HG03565 (cell line): Measurements from ENCODE around the gene RIPOR1.

Experiments
- ATAC-seq: cut with Tn5 transposase; IDR thresholded peaks from one replicate; pipeline ENCODE4 v1.9.1; 2021; ENCODE audit warnings: mild to moderate bottlenecking, moderate library complexity; ENCODE audit not compliant: unreplicated experiment

Gene RIPOR1

DNA sequence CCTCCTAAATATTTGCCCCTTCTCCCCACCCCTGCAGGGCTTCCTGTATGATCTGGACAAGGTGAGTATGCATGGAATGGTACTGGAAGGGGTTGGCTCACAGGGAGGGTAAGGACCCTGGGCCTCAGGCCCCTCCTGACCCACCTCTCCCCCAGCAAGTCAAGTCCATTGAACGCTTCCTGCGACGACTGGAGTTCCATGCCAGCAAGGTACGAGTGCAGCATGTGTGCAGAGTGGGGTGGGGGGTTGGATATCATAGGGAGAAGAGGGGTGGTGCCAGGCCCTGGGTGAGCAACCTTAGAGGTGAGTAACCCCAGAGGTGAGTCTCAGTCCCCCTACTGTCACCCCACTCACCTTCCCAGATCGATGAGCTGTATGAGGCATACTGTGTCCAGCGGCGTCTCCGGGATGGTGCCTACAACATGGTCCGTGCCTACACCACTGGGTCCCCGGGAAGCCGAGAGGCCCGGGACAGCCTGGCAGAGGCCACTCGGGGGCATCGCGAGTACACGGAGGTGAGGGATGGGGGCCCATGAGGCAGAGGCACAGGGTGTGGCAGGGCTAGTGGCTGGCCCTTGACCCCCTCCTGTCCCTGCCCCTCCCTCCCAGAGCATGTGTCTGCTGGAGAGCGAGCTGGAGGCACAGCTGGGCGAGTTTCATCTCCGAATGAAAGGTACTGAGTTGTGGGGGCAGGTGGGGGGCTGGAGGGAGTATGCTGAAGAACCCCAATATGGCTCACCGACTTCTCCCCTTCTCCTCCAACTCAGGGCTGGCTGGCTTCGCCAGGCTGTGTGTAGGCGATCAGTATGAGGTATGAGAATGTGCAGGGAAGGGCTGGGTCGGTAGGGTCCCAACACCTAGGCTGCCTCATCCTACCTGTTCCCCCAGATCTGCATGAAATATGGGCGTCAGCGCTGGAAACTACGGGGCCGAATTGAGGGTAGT lies 11.3 kb downstream of the RIPOR1 start:
- no peak for ATAC-seq

DNA sequence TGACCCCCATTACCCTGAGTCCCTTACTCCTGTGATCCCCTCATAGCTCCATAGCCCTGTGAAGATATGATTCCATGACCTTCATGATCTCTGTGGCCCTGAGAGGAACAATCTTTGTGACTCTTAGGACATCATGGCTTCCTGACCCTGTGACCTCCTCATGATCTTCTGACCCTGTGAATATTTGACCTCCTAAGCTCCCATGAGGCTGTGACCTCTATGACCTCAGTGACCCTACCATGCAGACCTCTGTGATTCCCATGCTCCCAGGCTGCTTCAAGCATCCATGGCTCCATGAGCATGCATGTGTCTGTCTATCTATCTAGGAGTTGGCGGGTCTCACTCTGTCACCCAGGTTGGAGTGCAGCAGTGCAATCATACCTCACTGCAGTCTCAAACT lies 12.1 kb downstream of the RIPOR1 start:
- ATAC-seq = no peak

DNA sequence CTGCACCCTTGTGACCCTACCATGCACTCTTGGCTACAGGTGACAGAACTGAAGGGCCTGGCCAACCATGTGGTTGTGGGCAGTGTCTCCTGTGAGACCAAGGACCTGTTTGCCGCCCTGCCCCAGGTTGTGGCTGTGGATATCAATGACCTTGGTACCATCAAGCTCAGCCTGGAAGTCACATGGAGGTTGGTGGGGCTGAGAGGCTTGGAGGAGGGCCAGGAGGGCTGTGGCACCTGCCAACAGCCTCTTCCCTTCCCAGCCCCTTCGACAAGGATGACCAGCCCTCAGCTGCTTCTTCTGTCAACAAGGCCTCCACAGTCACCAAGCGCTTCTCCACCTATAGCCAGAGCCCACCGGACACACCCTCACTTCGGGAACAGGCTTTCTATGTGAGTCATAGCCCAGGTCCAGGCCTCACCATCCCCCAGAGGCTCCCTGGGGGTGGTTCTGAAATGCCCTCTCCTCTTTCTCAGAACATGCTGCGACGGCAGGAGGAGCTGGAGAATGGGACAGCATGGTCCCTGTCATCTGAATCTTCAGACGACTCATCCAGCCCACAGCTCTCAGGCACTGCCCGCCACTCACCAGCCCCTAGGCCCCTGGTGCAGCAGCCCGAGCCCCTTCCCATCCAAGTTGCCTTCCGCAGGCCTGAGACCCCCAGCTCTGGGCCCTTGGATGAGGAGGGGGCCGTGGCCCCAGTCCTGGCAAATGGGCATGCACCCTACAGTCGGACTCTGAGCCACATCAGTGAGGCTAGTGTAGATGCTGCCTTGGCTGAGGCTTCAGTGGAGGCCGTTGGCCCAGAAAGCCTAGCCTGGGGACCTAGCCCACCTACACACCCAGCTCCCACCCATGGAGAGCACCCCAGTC lies 13.0 kb downstream of the RIPOR1 start:
- ATAC-seq = no peak

DNA sequence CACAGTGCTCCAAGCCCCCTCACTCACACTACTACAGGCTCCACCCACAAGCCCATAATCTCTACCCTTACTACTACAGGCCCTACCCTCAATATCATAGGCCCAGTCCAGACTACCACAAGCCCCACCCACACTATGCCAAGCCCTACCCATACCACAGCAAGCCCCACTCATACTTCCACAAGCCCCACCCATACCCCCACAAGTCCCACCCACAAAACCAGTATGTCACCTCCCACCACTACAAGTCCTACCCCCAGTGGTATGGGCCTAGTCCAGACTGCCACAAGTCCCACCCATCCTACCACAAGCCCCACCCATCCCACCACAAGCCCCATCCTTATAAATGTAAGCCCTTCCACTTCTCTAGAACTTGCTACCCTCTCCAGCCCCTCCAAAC lies 13.8 kb downstream of the RIPOR1 start:
- peak; percentile 38 for ATAC-seq

DNA sequence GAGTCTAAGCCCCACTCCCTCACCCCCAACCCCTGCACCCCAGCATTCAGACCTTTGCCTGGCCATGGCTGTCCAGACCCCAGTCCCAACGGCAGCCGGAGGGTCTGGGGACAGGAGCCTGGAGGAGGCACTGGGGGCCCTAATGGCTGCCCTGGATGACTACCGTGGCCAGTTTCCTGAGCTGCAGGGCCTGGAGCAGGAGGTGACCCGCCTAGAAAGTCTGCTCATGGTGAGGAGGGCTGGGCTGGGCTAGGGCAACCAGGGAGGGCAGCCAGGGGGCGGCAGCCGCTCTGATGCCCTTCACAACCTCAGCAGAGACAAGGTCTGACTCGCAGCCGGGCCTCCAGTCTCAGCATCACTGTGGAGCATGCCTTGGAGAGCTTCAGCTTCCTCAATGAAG lies 14.4 kb downstream of the RIPOR1 start:
- ATAC-seq = no peak

DNA sequence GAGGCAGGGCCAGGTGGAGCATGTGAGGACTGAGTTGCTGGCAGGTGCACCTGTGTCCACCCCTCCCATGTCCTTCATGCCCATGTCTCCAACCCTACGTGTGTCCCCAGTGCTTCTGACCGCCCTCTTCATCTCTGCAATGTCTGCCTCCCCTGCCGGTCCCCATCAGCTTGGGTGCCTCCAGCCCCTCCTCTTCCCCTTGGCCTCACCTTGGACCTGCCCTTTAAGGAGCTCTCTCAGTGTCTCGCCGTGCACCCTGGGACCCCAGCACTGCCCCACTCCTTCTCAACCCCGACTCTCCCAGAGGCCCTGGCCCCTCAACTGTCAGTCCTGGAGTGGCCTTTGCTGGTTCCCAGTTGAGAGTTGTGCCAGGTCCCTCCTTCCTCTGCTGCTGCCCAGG lies 15.0 kb downstream of the RIPOR1 start:
- no peak for ATAC-seq

DNA sequence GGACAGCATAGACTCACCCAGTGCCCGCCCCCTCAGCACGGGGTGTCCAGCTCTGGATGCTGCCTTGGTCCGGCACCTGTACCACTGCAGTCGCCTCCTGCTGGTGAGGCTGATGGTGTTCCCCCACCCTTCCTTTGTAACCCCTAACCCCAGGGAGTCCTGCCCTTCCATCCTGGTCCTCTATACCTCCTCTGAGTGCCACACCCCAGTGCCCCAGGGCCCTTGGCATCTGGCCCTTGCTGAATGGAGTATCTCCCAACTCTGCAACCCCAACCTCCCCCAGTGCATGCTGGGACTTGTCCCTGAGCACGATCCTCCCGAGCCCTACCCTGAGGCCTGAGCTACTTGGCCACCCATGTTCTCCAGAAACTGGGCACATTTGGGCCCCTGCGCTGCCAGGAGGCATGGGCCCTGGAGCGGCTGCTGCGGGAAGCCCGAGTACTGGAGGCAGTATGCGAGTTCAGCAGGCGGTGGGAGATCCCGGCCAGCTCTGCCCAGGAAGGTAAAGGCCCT lies 15.8 kb downstream of the RIPOR1 start:
- ATAC-seq = no peak

DNA sequence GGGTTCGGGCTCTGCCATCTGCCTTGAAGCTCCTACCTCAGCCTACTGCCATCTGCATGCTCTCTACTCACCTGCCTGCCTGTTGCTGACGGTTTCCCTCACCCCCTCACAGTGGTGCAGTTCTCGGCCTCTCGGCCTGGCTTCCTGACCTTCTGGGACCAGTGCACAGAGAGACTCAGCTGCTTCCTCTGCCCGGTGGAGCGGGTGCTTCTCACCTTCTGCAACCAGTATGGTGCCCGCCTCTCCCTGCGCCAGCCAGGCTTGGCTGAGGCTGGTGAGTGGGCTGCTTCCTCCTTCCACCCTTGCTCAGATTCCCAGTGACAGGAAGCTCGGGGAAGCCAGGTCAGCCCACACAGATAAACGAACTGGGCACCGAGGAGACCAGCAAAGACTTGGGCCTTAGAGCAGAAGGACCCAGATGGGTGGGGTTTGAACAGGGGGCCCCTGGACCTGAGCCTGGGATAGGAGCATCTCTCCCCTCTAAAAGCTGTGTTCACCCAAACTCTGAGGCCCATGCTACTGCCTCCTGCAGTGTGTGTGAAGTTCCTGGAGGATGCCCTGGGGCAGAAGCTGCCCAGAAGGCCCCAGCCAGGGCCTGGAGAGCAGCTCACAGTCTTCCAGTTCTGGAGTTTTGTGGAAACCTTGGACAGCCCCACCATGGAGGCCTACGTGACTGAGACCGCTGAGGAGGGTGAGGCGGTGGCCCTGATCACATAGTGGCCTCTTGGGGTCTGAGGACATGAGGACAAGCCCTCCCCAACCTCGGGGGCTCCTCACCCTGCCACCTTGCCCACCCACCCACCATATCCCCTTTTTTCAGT lies 16.4 kb downstream of the RIPOR1 start:
- no peak for ATAC-seq

DNA sequence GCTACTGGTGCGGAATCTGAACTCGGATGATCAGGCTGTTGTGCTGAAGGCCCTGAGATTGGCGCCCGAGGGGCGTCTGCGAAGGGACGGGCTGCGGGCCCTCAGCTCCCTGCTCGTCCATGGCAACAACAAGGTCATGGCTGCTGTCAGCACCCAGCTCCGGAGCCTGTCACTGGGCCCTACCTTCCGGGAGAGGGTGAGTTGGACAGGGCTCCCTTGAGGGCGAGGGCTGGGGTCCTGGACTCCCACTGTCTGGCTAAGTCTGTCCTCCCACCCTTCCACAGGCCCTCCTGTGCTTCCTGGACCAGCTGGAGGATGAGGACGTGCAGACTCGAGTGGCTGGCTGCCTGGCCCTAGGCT lies 17.0 kb downstream of the RIPOR1 start:
- ATAC-seq = no peak

DNA sequence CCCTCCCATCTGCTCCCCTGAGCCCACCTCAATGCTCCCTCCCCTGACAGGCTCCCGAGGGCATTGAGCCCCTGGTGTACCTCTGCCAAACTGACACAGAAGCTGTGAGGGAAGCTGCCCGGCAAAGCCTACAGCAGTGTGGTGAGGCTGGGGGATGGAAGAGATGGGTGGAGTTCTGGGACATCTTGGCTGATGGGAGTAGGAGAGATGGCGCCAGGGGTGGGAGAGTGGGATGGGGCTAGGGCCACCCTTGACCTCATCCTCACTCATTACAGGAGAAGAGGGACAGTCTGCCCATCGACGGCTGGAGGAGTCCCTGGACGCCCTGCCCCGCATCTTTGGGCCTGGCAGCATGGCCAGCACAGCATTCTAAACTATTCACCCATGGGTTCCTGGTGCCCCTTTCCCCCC lies 17.5 kb downstream of the RIPOR1 start:
- ATAC-seq = no peak

DNA sequence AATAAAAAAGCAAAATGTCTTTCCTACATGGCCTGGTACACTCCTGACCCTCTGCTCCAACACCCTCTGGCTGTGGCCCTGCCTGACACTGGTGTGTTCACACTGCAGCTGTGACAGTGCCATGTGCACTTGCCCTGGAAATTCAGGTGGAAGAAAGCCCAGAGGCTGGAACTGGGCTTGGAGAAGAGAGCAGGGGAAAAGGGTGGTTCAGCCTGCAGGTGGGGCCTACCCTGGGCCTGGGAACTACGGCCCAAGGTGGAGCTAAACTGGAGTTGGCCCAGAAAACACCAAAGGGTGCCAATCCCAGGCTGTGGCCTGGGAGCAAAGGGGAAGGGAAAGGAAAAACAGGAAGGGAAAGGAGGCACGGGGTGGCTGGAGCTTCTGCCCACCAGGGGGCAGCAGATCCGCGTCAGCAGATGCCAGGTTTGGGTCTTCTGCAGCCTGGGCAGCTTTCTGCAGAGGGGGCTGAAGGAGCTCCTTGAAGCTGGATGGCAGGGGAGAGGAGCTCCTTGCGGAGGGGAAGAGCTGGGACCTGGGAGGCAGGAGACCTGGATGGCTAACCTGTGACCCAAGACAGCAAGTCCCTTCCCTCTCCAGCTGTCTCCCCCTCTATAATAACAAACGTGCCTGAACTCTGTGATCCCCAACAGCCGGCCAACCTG lies 18.3 kb downstream of the RIPOR1 start:
- ATAC-seq = no peak

DNA sequence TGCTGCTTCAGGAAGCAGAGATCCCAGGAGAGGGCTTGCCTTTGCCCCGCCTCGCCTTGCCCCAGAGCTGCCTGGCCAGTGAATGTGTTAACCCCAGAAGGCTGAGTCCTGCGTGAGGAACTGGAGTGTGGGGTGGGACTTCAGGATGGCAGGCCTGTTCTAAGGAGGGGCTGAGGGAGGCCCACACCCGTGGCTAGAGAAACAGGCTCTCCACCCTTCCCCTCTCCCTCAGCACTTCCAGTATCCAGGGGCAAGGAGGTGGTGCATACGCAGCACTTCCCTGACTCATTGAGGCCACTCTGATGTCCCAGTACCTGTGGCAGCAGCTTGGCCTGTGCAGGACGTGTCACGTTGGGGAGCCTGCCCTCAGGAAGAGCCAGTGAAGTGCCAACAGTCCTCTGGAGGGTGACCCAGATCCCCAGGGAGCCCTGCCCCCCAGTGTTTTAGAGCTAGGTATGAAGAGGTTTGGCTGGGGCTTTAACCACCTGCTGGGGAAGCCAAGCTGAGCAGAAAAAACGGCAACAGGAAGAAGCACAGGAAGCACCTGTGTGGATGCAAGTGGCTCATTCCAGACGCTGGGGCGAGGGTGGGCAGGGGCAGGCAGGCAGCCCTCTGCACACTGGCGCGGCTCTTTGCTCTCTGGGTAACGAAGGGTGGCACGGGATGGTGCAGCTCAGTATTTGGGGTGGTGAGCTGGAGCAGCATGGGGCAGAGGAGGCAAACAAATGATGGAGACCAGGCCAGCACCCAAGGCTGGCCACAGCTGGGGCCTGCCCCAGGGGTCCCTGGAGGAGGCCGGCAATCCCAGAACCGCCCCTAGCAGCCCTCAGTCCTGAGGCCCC lies 19.0 kb downstream of the RIPOR1 start:
- no peak for ATAC-seq

DNA sequence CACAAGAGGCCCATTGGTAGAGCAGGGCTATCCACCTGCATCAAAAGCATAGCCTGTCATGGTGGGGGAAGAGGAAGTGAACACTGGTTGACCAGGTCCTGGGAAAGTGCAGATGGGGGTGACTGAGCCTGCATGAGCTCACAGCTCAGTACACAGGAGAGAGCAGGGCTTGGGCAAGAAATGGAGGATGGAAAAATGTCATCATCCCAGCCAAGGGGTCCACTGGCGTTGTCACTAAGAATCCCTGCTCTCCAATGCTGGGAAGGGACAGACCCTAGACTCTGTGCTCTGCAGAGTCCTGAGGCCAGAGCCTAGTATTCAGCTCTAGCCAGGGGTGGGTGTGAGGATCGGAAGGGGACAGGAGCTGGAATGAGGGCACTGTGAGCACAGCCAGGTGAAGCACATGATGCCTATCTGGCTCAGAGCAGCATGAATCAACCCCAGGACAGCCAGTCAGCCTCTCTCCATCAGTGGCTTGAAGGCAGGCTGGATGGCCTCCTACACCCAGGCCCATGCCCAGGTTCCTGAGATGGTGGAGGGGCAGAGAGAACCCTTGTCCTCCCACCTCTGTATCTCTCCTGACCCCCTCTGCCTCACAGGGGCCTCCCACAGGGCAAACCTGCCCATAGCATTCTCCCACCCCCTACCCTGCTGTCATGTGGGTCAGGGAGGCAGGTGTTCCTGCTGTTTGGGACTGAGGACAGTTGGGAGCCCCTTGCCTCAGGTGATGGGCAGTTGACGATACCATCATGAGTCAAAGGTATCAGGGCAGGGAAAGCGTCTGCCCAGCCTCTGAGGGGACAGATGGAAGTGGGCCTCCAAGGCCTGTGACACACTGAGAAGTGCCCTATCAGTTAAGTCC lies 19.9 kb downstream of the RIPOR1 start:
- no peak for ATAC-seq

DNA sequence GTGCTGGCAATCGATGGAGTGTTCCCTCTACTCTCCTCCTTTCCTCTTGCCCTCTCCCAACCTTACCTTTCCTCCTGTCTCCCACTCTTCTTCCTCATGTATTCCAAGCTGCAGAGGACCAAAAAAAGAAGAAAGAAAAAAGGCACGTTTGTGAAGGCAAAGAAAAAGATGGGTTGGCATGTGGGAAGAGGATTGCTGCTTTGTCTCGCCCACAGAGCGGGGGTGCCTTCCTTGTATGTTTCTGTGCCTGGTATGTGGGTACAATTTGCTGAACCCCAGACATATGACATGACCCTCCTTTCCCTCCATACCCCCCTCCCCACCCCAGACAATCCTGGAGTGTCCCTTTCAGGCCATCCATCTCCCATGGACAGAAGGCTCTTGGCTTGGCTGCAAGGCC lies 20.6 kb downstream of the RIPOR1 start:
- ATAC-seq = no peak

DNA sequence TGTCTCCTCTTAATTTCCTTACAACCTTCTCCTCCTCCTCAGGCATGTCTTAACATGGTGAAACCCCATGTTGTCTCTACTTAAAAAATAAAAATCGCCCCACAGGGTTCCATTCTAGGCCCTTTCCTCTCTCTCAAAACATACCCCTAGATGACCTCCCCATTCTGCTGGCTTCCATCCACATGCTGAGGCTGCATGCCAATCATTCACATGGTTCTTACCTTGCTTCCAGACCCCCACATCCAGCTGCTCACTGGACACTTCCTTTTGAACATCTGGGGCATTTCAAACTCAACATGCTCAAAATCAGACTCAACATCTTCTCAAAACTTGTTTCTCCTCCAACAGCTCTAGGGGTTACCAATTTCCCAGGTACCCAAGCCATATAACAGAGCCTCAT lies 21.3 kb downstream of the RIPOR1 start:
- no peak for ATAC-seq

DNA sequence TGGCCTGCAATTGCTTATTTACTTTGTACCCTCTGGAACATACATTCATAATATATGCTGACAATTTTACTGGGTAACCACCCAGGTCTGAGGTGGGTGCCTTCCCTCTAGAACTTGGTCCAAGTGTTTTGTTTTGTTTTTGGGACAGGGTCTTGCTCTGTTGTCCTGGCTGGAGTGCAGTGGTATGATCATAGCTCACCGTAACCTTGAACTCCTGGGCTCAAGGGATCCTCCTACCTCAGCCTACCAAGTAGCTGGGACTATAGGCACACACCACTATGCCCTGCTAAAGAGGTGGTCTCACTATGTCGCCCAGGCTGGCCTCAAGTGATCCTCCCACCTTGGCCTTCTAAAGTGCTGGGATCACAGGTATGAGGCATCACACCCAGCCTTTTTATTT lies 22.5 kb downstream of the RIPOR1 start:
- ATAC-seq = no peak

DNA sequence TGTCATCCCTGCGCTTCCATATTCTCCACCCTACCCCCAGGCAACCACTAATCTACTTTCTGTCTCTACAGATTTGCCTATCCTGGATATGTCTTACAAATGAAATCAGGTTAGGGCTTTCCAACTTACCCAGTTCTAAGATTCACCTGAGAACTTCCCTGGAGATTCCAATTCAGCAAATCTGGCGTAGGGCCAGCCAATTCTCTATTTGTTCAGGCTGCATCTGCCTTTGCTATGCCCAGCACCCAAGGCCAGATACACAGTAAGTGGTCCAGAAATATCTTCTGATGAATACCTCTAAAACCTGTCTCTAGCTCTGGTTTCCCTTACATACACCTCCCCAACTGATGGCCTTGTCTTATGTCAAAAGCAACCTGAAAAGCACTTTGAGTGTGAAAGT lies 23.3 kb downstream of the RIPOR1 start:
- ATAC-seq = no peak

DNA sequence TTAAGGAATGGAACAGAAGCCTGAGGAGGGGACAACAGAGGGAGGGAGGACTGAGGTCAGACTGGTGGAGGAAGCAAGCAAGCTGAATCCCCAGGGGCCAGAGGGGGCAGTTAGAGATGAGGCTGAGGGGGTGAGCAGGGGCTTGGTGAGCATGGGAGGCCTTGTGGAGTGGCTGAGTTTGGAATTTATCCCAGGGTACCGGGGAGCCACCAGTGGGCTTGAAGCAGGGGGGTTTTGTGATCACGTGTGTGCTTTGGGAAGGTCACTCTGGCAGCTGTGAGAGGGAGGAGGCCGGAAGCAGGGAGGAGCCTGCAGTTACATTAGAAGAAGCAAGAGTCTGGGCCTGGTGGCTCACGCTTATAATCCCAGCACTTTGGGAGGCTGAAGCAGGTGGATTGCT lies 23.8 kb downstream of the RIPOR1 start:
- no peak for ATAC-seq

DNA sequence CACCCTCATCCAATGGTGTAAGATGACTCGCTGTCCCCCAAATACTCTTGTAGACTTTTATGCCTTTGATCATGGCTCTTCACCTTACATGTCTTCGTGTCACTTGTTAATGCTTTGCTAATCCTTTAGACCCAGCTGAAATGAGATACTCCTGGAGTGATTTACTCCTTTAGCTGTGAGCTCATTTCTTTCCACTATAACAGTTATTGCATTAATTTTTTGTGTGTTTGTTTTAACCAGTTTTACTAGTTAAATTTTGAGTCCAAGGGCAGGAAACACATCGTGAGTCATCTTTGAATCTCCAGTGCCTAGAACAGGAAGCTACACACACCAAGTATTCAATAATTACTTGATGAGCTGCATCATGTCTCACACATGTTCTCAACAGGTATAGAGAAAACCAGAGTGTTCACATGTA lies 27.2 kb downstream of the RIPOR1 start:
- ATAC-seq = no peak
